ENCODE measurements around the gene SLC2A10. TPM values are rescaled to one million over a fixed set of nuclear protein-coding genes. Genes with fewer than 3 reads are reported as not detected.
A peak's percentile ranks its signal among the peaks of the same experiment; 100 is the strongest.

SLC2A10 gene
- total RNA-seq, 4 donors from 2014 or later, result 33.7 to 53.0 (median 51.1) TPM

DNA sequence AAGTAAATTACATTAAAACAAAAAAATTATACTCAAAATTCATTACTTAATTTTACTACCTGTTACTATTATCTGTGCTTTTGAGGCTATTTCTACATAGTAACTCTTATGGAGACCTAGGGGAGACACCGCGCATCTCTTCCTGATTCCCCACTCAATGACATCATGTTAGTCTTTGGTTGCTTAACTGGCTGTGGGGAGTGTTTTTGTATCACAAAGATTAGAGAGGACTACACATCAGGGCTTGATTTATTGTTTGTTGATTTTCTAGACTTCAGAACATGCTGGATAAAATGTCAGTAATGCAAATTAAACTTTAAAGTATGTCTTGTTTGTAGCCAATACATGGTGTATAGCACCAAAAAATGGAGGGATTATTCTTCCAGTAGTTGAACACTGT, 26.0 kb downstream of the SLC2A10 start:
- Histone ChIP-seq H3K4me1 (peaks cover 3 to 9% of the 10 kb centered on the region in 2 donors), H3K36me3 (peaks cover 0 to 7% of the 10 kb centered on the region in 2 donors), H3K9me3 (no peaks in the 10 kb centered on the region), H3K4me3 (replicated peaks in 1 of 3) (no peak overlapping the region), H3K27ac (no peak overlapping the region), H3K27me3 (no peaks in the 10 kb centered on the region)
- TF ChIP-seq POLR2A (IDR thresholded peaks at IDR 0.05), result no peak
- TF ChIP-seq, protein P1, sequence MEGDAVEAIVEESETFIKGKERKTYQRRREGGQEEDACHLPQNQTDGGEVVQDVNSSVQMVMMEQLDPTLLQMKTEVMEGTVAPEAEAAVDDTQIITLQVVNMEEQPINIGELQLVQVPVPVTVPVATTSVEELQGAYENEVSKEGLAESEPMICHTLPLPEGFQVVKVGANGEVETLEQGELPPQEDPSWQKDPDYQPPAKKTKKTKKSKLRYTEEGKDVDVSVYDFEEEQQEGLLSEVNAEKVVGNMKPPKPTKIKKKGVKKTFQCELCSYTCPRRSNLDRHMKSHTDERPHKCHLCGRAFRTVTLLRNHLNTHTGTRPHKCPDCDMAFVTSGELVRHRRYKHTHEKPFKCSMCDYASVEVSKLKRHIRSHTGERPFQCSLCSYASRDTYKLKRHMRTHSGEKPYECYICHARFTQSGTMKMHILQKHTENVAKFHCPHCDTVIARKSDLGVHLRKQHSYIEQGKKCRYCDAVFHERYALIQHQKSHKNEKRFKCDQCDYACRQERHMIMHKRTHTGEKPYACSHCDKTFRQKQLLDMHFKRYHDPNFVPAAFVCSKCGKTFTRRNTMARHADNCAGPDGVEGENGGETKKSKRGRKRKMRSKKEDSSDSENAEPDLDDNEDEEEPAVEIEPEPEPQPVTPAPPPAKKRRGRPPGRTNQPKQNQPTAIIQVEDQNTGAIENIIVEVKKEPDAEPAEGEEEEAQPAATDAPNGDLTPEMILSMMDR (IDR thresholded peaks at IDR 0.05), result no peak
- no peak for DNase-seq
- WGBS, 2 donors, result 97 to 98% methylated on average over 2 of the region's 2 CpGs
- intact Hi-C loops (cut with DNase I), result no loop called here

DNA sequence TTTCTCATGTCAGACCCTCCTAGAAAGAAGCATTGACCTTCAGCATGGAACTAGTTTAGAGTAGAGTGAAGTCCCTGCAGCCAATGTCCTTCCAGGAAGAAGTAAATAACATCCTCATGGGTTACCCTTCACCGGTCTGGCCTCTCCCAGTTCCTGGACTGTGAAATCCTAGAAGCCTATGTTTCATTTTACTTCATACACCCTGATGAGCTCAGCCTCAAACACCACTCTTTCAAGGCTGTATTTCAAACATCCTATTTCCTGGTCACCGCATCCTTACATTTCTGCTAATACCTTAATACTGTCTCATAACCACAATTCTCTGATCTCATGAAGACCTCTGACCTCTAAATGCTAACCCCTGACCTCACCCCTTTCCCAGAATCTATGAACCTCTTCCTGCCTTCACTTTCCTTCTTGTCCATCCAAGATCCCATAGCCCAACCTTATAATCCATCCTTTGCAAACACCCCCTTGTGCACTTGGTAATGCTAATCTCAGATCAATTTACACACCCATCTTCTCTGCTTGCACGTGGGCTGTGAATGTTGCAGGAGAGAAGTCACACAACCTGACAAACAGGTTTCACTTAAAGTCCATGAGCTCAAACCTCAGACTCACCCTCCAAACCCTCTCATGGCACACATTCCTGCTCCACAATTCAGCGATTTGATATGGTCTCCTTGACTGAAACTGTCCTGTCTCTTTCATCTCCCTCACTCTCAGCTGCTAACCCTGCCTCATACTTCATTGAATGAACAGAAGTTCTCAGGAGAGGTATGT, 30.2 kb downstream of the SLC2A10 start:
- intact Hi-C loops (cut with DNase I), result no loop called here
- peak; percentile 26 to 35 for DNase-seq

DNA sequence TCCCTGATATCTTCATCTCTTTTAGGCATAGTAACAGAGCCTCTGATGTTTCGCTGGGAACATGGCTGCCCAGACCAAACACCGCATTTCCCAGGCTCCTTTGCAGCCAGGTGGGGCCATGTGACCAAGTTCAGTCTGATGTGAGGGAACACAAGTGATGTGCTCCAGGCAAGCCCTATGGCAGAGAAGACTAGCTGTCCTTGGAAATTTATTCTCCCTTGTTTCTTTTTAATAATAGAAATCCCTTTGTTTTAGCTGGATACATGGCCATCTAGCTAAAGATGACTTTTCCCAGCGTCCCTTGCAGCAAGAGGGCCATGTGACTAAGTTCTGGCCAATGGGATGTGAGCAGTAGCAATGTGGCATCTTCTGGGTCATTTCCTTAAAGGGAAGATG, 30.8 kb downstream of the SLC2A10 start:
- 93 to 98% methylated on average over 3 of the region's 3 CpGs for WGBS, 2 donors
- intact Hi-C loops (cut with DNase I), result no loop called here

More for the DNA sequence above, 30.2 kb downstream of the SLC2A10 start:
- Histone ChIP-seq H3K9me3 (no peaks in the 10 kb centered on the region), H3K4me3 (replicated peaks in 1 of 3) (no peak overlapping the region), H3K36me3 (no peaks in the 10 kb centered on the region), H3K4me1 (peaks cover 3 to 16% of the 10 kb centered on the region in 2 donors), H3K27me3 (no peaks in the 10 kb centered on the region), H3K27ac (peak overlapping the region in 1 of 3 donors; percentile 12)
- whole genome bisulfite sequencing, 2 donors, result 56 to 60% methylated on average over 4 of the region's 4 CpGs
- TF ChIP-seq, protein P1 (IDR thresholded peaks at IDR 0.05), result no peak
- no peak for TF ChIP-seq POLR2A (IDR thresholded peaks at IDR 0.05)

DNA sequence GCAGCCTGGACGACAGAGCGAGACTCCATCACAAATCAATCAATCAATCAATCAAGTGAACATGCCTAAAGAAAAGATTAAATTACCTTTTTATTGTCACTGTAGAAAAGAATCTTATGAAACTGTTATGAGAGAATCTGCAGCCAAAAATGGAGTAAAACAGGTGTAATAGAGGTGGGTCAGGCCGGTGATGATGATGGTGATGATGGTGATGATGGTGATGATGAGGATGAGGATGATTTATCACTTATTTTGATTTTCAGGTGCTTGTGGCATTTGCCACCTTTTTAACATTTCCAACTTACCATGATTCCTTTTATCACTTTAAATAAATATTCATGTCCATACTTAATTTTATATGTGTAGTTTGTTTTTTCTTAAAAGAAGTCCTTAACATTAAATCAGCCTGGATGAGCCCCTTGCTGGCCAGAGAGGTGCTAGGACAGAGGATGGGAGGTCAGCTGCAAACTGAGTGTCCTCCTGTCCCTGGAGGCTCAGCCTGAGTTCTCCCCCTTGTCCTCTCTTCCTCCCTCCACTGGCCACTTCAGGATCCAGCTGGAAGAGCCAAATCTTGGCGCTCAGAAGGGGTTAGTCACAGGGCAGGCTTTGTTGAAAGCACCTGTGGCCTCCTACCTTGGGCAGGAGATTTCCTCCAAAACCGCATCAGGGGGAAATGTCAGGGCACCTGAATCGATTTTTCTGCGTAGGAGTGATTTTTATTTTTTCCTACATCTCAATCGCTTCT, 32.6 kb downstream of the SLC2A10 start:
- no peak overlapping the region for H3K27ac ChIP-seq
- no peaks in the 10 kb centered on the region for H3K36me3 ChIP-seq
- WGBS, 2 donors, result 79 to 87% methylated on average over 8 of the region's 8 CpGs
- intact Hi-C loops (cut with DNase I), result no loop called here
- DNase-seq, result peak; percentile 16 to 22
- H3K27me3 ChIP-seq, result no peaks in the 10 kb centered on the region
- H3K9me3 ChIP-seq, result no peaks in the 10 kb centered on the region
- TF ChIP-seq, protein P1 (IDR thresholded peaks at IDR 0.05), result no peak
- TF ChIP-seq POLR2A (IDR thresholded peaks at IDR 0.05), result no peak
- peaks cover 4 to 22% of the 10 kb centered on the region in 2 donors for H3K4me1 ChIP-seq
- no peak overlapping the region for H3K4me3 ChIP-seq (replicated peaks in 1 of 3)

More for the DNA sequence above, 30.8 kb downstream of the SLC2A10 start:
- no peaks in the 10 kb centered on the region for H3K9me3 ChIP-seq
- no peak overlapping the region for H3K4me3 ChIP-seq (replicated peaks in 1 of 3)
- no peaks in the 10 kb centered on the region for H3K27me3 ChIP-seq
- H3K27ac ChIP-seq, result peak overlapping the region in 1 of 3 donors; percentile 12
- H3K36me3 ChIP-seq, result no peaks in the 10 kb centered on the region
- peaks cover 3 to 16% of the 10 kb centered on the region in 2 donors for H3K4me1 ChIP-seq
- DNase-seq, result no peak
- TF ChIP-seq, protein P1 (IDR thresholded peaks at IDR 0.05), result no peak
- TF ChIP-seq POLR2A (IDR thresholded peaks at IDR 0.05), result no peak

DNA sequence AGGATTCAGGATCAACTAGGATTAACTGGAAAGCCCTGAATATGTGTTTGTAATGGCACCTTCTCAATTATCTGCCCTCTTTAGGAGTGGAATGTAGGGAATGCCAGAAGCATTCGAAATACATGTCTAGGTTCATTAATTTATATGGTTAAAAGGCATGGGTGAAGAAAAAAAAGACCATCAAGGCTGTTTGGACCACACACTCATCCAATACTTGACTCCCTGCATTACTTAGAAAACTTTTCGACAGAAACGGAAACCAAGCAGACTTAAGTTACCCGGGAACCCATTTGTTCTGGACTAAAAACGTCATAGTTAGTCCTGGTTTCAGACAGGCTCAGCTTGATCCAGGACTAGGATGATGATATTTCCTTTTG, 33.2 kb downstream of the SLC2A10 start:
- WGBS, 2 donors, result 48 to 60% methylated on average over 5 of the region's 5 CpGs
- H3K27ac ChIP-seq, result no peak overlapping the region
- no peaks in the 10 kb centered on the region for H3K27me3 ChIP-seq
- DNase-seq, result no peak
- no peak overlapping the region for H3K4me3 ChIP-seq (replicated peaks in 1 of 3)
- TF ChIP-seq, protein P1 (IDR thresholded peaks at IDR 0.05), result no peak
- TF ChIP-seq POLR2A (IDR thresholded peaks at IDR 0.05), result no peak
- no peaks in the 10 kb centered on the region for H3K36me3 ChIP-seq
- no peaks in the 10 kb centered on the region for H3K9me3 ChIP-seq
- intact Hi-C loops (cut with DNase I), result no loop called here
- peaks cover 7 to 27% of the 10 kb centered on the region in 2 donors for H3K4me1 ChIP-seq
